ENCODE results near the gene VIPAS39.

The VIPAS39 gene

GRCh38 chr14:77390188-77390587, 67.2 kb downstream of the VIPAS39 start:
- Histone ChIP-seq H3K36me3 (ENCODE audit: control insufficient read depth, insufficient read depth, low read length) (no peaks in the 10 kb centered on the region), H3K27me3 (replicated peaks; ENCODE audit: control insufficient read depth, insufficient read depth, low read length) (no peaks in the 10 kb centered on the region), H3K4me3 (replicated peaks; ENCODE audit: low read depth, low read length) (no peak overlapping the region)
- DNase-seq (ENCODE audit: extremely low read depth, insufficient read length): no peak
- TF ChIP-seq CTCF (IDR thresholded peaks at IDR 0.05; ENCODE audit: insufficient read depth, low read length, poor library complexity, severe bottlenecking): no peak

GRCh38 chr14:77378701-77379100, 78.7 kb downstream of the VIPAS39 start:
- Histone ChIP-seq H3K4me3 (replicated peaks; ENCODE audit: low read depth, low read length) (no peak overlapping the region), H3K36me3 (ENCODE audit: control insufficient read depth, insufficient read depth, low read length) (no peaks in the 10 kb centered on the region), H3K27me3 (replicated peaks; ENCODE audit: control insufficient read depth, insufficient read depth, low read length) (no peaks in the 10 kb centered on the region)
- TF ChIP-seq CTCF (IDR thresholded peaks at IDR 0.05; ENCODE audit: insufficient read depth, low read length, poor library complexity, severe bottlenecking): no peak
- no peak for DNase-seq (ENCODE audit: extremely low read depth, insufficient read length)

GRCh38 chr14:77377502-77377844, 79.9 kb downstream of the VIPAS39 start:
- Histone ChIP-seq H3K36me3 (ENCODE audit: control insufficient read depth, insufficient read depth, low read length) (no peaks in the 10 kb centered on the region), H3K27me3 (replicated peaks; ENCODE audit: control insufficient read depth, insufficient read depth, low read length) (no peaks in the 10 kb centered on the region), H3K4me3 (replicated peaks; ENCODE audit: low read depth, low read length) (peak overlapping the region; percentile 71)
- no peak for DNase-seq (ENCODE audit: extremely low read depth, insufficient read length)
- TF ChIP-seq CTCF (IDR thresholded peaks at IDR 0.05; ENCODE audit: insufficient read depth, low read length, poor library complexity, severe bottlenecking): no peak

GRCh38 chr14:77376771-77377501, 80.5 kb downstream of the VIPAS39 start, which contains the start of the genes SAMD15 and TMED8:
Gene SAMD15 (plus strand): TSS chr14:77377379. CDS start chr14:77377419, 40 bp downstream.
Gene TMED8 (minus strand): TSS chr14:77377094. CDS start chr14:77377053, 41 bp downstream.
- no peaks in the 10 kb centered on the region for H3K27me3 ChIP-seq (replicated peaks; ENCODE audit: control insufficient read depth, insufficient read depth, low read length)
- no peaks in the 10 kb centered on the region for H3K36me3 ChIP-seq (ENCODE audit: control insufficient read depth, insufficient read depth, low read length)
- peak within 1 kb of the TSS; percentile 71 for H3K4me3 ChIP-seq (replicated peaks; ENCODE audit: low read depth, low read length)
- peak; percentile 93 for DNase-seq (ENCODE audit: extremely low read depth, insufficient read length)
- no peak for TF ChIP-seq CTCF (IDR thresholded peaks at IDR 0.05; ENCODE audit: insufficient read depth, low read length, poor library complexity, severe bottlenecking)

Measured in GM06990 (cell line).